ENCODE data around the gene ZIM2.

ZIM2 gene

GRCh38 chr19:56839652-56840450, 675 bp downstream of the ZIM2 start:
- Histone ChIP-seq H3K4me3 (ENCODE audit: low read length in 2 of 2) (peak overlapping the region; percentile 26 to 35), H3K36me3 (ENCODE audit: control insufficient read depth in 2 of 2, insufficient read depth in 2 of 2, low read length in 2 of 2) (no peaks in the 10 kb centered on the region), H3K9me3 (ENCODE audit: control insufficient read depth in 2 of 2, low read length in 2 of 2) (peaks cover 3 to 6% of the 10 kb centered on the region in 2 donors), H3K9ac (ENCODE audit: low read depth in 1 of 2, low read length in 2 of 2) (no peak overlapping the region), H3K27ac (ENCODE audit: low read depth in 2 of 2, low read length in 2 of 2) (peak overlapping the region in 1 of 2 donors; percentile 42), H3K27me3 (ENCODE audit: control insufficient read depth in 2 of 2, insufficient read depth in 2 of 2, low read length in 2 of 2) (no peaks in the 10 kb centered on the region), H3K4me1 (ENCODE audit: control insufficient read depth in 2 of 2, insufficient read depth in 2 of 2, low read length in 2 of 2) (no peaks in the 10 kb centered on the region)

GRCh38 chr19:56838909-56839651, 1.4 kb downstream of the ZIM2 start:
- Histone ChIP-seq H3K4me3 (ENCODE audit: low read length in 2 of 2) (peak overlapping the region in 1 of 2 donors; percentile 23), H3K27ac (ENCODE audit: low read depth in 2 of 2, low read length in 2 of 2) (peak overlapping the region; percentile 42 to 48), H3K9ac (ENCODE audit: low read depth in 1 of 2, low read length in 2 of 2) (no peak overlapping the region)

DNA sequence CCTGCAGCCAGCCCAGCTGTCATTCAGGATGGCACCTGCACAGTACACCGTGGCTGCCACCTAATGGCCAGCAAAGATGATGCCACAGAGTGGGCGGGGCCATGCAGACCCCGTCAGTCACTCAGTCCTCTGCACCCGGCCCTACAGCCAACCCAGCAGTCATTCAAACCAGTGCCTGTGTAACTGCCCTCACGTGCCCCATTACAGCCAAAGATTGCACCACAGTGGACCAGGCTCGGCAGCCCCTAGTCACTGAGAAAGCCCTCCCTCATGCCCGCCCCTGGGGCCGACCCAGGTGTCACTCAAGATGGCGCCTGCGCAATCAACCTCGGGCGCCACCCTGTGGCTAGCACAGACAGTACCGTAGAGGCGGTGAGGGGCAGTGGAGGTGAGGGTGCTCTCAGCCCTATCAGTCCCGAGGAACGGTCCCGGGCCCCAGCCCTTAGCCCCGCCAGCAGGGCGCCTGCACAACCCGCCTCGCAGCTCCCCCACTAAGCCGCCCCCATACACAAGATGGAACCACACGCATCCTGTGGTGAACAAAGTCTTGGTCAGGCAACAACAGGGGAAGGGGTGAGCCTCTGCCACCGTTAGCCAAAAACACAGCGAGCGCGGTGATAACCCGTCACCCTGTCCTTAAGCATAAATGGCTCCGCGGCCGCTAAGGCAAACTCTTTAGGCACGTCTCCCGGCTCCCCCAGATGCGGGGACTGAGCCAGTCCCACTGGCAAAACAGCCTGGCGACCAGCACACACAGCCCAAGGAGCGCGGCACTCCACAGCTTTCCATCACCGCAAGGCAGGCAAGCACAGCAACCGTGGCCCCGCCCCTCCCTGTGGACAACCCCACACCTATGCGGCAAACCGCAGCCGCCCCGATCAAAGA, 2.3 kb downstream of the ZIM2 start:
- no peaks in the 10 kb centered on the region for H3K4me1 ChIP-seq (ENCODE audit: control insufficient read depth in 2 of 2, insufficient read depth in 2 of 2, low read length in 2 of 2)
- peak overlapping the region; percentile 48 to 61 for H3K27ac ChIP-seq (ENCODE audit: low read depth in 2 of 2, low read length in 2 of 2)
- peak overlapping the region in 1 of 2 donors; percentile 26 for H3K9ac ChIP-seq (ENCODE audit: low read depth in 1 of 2, low read length in 2 of 2)
- peak overlapping the region; percentile 23 to 38 for H3K4me3 ChIP-seq (ENCODE audit: low read length in 2 of 2)
- peaks cover 3 to 6% of the 10 kb centered on the region in 2 donors for H3K9me3 ChIP-seq (ENCODE audit: control insufficient read depth in 2 of 2, low read length in 2 of 2)
- H3K36me3 ChIP-seq (ENCODE audit: control insufficient read depth in 2 of 2, insufficient read depth in 2 of 2, low read length in 2 of 2) = no peaks in the 10 kb centered on the region
- no peaks in the 10 kb centered on the region for H3K27me3 ChIP-seq (ENCODE audit: control insufficient read depth in 2 of 2, insufficient read depth in 2 of 2, low read length in 2 of 2)

More at GRCh38 chr19:56838909-56839651, 1.4 kb downstream of the ZIM2 start:
- H3K36me3 ChIP-seq (ENCODE audit: control insufficient read depth in 2 of 2, insufficient read depth in 2 of 2, low read length in 2 of 2) = no peaks in the 10 kb centered on the region
- peaks cover 3 to 6% of the 10 kb centered on the region in 2 donors for H3K9me3 ChIP-seq (ENCODE audit: control insufficient read depth in 2 of 2, low read length in 2 of 2)
- no peaks in the 10 kb centered on the region for H3K27me3 ChIP-seq (ENCODE audit: control insufficient read depth in 2 of 2, insufficient read depth in 2 of 2, low read length in 2 of 2)
- no peaks in the 10 kb centered on the region for H3K4me1 ChIP-seq (ENCODE audit: control insufficient read depth in 2 of 2, insufficient read depth in 2 of 2, low read length in 2 of 2)

- peaks cover 3 to 6% of the 10 kb centered on the region in 2 donors for H3K9me3 ChIP-seq (ENCODE audit: control insufficient read depth in 2 of 2, low read length in 2 of 2)
- peak overlapping the region in 1 of 2 donors; percentile 48 for H3K27ac ChIP-seq (ENCODE audit: low read depth in 2 of 2, low read length in 2 of 2)
- peak overlapping the region; percentile 17 to 31 for H3K4me3 ChIP-seq (ENCODE audit: low read length in 2 of 2)
- no peaks in the 10 kb centered on the region for H3K36me3 ChIP-seq (ENCODE audit: control insufficient read depth in 2 of 2, insufficient read depth in 2 of 2, low read length in 2 of 2)
- H3K27me3 ChIP-seq (ENCODE audit: control insufficient read depth in 2 of 2, insufficient read depth in 2 of 2, low read length in 2 of 2) = no peaks in the 10 kb centered on the region
- H3K4me1 ChIP-seq (ENCODE audit: control insufficient read depth in 2 of 2, insufficient read depth in 2 of 2, low read length in 2 of 2) = no peaks in the 10 kb centered on the region
- H3K9ac ChIP-seq (ENCODE audit: low read depth in 1 of 2, low read length in 2 of 2) = no peak overlapping the region
These were observed 3.0 kb downstream of the ZIM2 start for GRCh38 chr19:56837492-56838023.

GRCh38 chr19:56837004-56837403, 3.5 kb downstream of the ZIM2 start:
- Histone ChIP-seq H3K9ac (ENCODE audit: low read depth in 1 of 2, low read length in 2 of 2) (no peak overlapping the region), H3K27ac (ENCODE audit: low read depth in 2 of 2, low read length in 2 of 2) (no peak overlapping the region), H3K9me3 (ENCODE audit: control insufficient read depth in 2 of 2, low read length in 2 of 2) (peaks cover 5 to 6% of the 10 kb centered on the region in 2 donors), H3K27me3 (ENCODE audit: control insufficient read depth in 2 of 2, insufficient read depth in 2 of 2, low read length in 2 of 2) (no peaks in the 10 kb centered on the region), H3K36me3 (ENCODE audit: control insufficient read depth in 2 of 2, insufficient read depth in 2 of 2, low read length in 2 of 2) (no peaks in the 10 kb centered on the region), H3K4me3 (ENCODE audit: low read length in 2 of 2) (peak overlapping the region in 1 of 2 donors; percentile 17), H3K4me1 (ENCODE audit: control insufficient read depth in 2 of 2, insufficient read depth in 2 of 2, low read length in 2 of 2) (no peaks in the 10 kb centered on the region)

DNA sequence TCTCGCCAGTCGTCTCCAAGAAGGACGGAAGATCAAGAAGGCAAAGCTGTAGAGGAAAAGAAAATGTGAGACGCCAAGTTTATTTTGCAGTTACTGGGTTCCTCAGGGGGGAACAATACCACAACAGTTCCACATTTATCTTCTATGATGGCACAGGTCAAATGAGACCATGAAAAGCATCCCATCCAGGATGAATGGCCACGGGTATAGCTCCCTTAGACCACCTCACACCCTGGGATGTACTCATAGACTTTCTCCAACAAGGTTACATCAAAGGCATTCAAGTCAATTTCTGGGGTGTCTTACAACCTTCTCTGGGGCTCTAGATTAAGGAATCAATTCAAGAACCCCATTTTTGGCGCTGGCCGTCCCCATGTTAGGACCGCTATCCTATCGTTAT, 4.5 kb downstream of the ZIM2 start:
- H3K36me3 ChIP-seq (ENCODE audit: control insufficient read depth in 2 of 2, insufficient read depth in 2 of 2, low read length in 2 of 2) = no peaks in the 10 kb centered on the region
- no peaks in the 10 kb centered on the region for H3K27me3 ChIP-seq (ENCODE audit: control insufficient read depth in 2 of 2, insufficient read depth in 2 of 2, low read length in 2 of 2)
- H3K27ac ChIP-seq (ENCODE audit: low read depth in 2 of 2, low read length in 2 of 2) = no peak overlapping the region
- no peak overlapping the region for H3K4me3 ChIP-seq (ENCODE audit: low read length in 2 of 2)
- peaks cover 5 to 6% of the 10 kb centered on the region in 2 donors for H3K9me3 ChIP-seq (ENCODE audit: control insufficient read depth in 2 of 2, low read length in 2 of 2)
- no peaks in the 10 kb centered on the region for H3K4me1 ChIP-seq (ENCODE audit: control insufficient read depth in 2 of 2, insufficient read depth in 2 of 2, low read length in 2 of 2)
- no peak overlapping the region for H3K9ac ChIP-seq (ENCODE audit: low read depth in 1 of 2, low read length in 2 of 2)

DNA sequence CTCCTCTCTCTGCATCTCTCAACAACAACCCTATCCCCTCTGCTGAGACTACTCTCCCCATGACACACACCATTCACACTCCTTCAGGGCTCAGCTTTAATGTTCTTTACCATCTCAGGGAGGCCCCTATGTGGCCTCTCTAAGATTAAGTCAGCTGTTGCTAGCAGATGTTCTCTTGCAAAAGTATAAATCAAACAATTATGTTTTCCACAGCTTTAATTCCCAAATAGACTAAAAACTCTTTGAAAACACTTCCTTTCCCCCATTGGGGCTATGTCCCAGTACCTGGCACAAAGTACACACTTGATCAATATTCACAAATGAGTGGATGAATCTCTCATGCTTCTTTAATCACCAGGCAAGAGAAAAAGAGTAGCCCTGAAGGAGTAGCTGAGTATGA, 5.1 kb downstream of the ZIM2 start:
- Histone ChIP-seq H3K9me3 (ENCODE audit: control insufficient read depth in 2 of 2, low read length in 2 of 2) (peaks cover 5 to 6% of the 10 kb centered on the region in 2 donors), H3K27me3 (ENCODE audit: control insufficient read depth in 2 of 2, insufficient read depth in 2 of 2, low read length in 2 of 2) (no peaks in the 10 kb centered on the region), H3K4me1 (ENCODE audit: control insufficient read depth in 2 of 2, insufficient read depth in 2 of 2, low read length in 2 of 2) (no peaks in the 10 kb centered on the region), H3K27ac (ENCODE audit: low read depth in 2 of 2, low read length in 2 of 2) (no peak overlapping the region), H3K4me3 (ENCODE audit: low read length in 2 of 2) (no peak overlapping the region), H3K9ac (ENCODE audit: low read depth in 1 of 2, low read length in 2 of 2) (no peak overlapping the region), H3K36me3 (ENCODE audit: control insufficient read depth in 2 of 2, insufficient read depth in 2 of 2, low read length in 2 of 2) (no peaks in the 10 kb centered on the region)

GRCh38 chr19:56834564-56835375, 5.8 kb downstream of the ZIM2 start:
- Histone ChIP-seq H3K9me3 (ENCODE audit: control insufficient read depth in 2 of 2, low read length in 2 of 2) (peaks cover 5 to 6% of the 10 kb centered on the region in 2 donors), H3K36me3 (ENCODE audit: control insufficient read depth in 2 of 2, insufficient read depth in 2 of 2, low read length in 2 of 2) (no peaks in the 10 kb centered on the region), H3K9ac (ENCODE audit: low read depth in 1 of 2, low read length in 2 of 2) (no peak overlapping the region), H3K27ac (ENCODE audit: low read depth in 2 of 2, low read length in 2 of 2) (no peak overlapping the region), H3K4me1 (ENCODE audit: control insufficient read depth in 2 of 2, insufficient read depth in 2 of 2, low read length in 2 of 2) (no peaks in the 10 kb centered on the region), H3K27me3 (ENCODE audit: control insufficient read depth in 2 of 2, insufficient read depth in 2 of 2, low read length in 2 of 2) (no peaks in the 10 kb centered on the region), H3K4me3 (ENCODE audit: low read length in 2 of 2) (no peak overlapping the region)

DNA sequence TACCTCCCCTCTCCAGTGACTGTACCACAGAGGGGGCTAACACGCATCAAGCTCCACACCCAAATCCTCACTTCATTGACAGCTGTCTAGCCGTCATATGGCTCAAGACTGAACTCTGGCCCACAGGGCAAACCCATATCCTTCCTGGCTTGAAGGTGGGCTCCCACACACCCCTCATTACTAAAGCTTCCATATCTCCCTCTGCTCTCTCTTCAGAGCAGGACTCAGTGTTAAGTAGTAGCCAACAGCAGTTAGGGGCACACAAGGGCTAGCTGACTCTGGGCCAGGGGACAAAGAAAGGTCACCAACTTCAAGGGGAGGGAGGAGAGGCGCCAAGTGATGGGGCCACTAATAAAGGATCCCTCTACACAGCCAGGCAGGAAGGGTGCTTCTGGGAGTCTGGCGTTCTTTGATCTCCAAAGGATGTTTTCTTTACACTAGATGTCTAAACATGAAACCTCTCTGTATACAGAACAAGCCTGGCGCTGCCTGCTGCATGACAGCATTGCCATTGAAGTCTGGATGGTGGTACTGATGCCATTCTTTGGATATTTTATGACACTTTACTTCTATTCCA, 8.1 kb downstream of the ZIM2 start:
- H3K9ac ChIP-seq (ENCODE audit: low read depth in 1 of 2, low read length in 2 of 2) = no peak overlapping the region
- no peaks in the 10 kb centered on the region for H3K4me1 ChIP-seq (ENCODE audit: control insufficient read depth in 2 of 2, insufficient read depth in 2 of 2, low read length in 2 of 2)
- H3K27me3 ChIP-seq (ENCODE audit: control insufficient read depth in 2 of 2, insufficient read depth in 2 of 2, low read length in 2 of 2) = no peaks in the 10 kb centered on the region
- H3K27ac ChIP-seq (ENCODE audit: low read depth in 2 of 2, low read length in 2 of 2) = no peak overlapping the region
- peaks cover 5% of the 10 kb centered on the region in 2 donors for H3K9me3 ChIP-seq (ENCODE audit: control insufficient read depth in 2 of 2, low read length in 2 of 2)
- H3K36me3 ChIP-seq (ENCODE audit: control insufficient read depth in 2 of 2, insufficient read depth in 2 of 2, low read length in 2 of 2) = no peaks in the 10 kb centered on the region
- H3K4me3 ChIP-seq (ENCODE audit: low read length in 2 of 2) = no peak overlapping the region

Data from mucosa of rectum (tissue), 2 donors.